ENCODE results near the gene LMO1. TPM values are rescaled to one million over a fixed set of nuclear protein-coding genes. Genes with fewer than 3 reads are reported as not detected.

The LMO1 gene
- total RNA-seq, 2 experiments from 2014 or later: not detected

- no peak overlapping the region for H3K27ac Mint-ChIP-seq
- H3K4me3 Mint-ChIP-seq: no peak overlapping the region
- intact Hi-C loops (cut with micrococcal nuclease): no loop called here
- CTCF ChIA-PET: interaction anchor here (0.8 to 1.2 kb wide), 3 partner anchors 14 to 212 kb away, joined by 3 to 5 read pairs (median 3); no protein-coding TSS in a partner anchor
- no peaks in the 10 kb centered on the region for H3K4me1 Mint-ChIP-seq (ENCODE audit: low read depth)
- H3K36me3 Mint-ChIP-seq: no peaks in the 10 kb centered on the region
- no peaks in the 10 kb centered on the region for H3K27me3 Mint-ChIP-seq
- POLR2A ChIA-PET: no interaction called here
- H3K9me3 Mint-ChIP-seq: no peaks in the 10 kb centered on the region
- no peak for DNase-seq
Observed at GRCh38 chr11:8218409-8218808, 45.3 kb downstream of the LMO1 start.

DNA sequence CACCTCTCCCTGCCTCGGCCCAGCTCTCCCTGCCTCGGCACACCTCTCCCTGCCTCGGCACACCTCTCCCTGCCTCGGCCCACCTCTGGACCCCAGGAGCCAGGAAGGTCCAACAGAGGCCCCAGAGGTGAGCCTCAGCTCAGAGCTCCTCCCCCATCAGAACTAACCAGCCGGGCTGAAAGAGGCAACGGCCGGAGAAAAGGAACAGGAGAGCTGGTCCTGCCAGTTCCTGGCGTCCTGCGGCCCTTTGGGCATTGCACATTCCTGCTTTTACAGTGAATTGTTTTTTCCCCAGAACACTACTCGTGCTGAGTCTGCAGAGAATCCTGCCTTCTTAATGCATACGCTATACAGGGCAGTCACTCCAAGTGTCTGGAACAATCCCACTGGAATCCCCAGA, 45.8 kb downstream of the LMO1 start:
- POLR2A ChIA-PET: no interaction called here
- H3K4me3 Mint-ChIP-seq: no peak overlapping the region

DNA sequence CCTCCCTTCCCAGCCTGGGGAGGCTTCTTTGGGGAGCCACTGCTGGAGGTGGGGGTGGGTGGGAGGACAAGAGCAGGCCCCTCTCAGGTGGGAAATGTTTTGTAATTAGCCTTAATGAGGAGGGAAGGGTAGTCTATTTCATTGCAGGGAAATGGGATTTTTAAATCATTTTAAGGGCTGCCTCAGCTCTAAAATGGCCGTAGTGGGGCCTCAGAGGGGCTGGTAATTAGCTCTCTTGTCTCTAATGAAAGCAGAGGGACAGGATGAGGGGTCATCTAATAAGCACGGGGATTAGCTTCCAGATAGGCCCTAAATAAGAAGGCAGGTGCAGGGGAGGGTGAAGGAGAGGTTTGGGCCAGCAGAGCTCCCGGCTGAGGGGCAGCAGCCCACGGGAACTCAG, 46.5 kb downstream of the LMO1 start:
- intact Hi-C loops (cut with micrococcal nuclease): no loop called here
- Mint-ChIP-seq H3K27ac (no peak overlapping the region), H3K4me1 (ENCODE audit: low read depth) (no peaks in the 10 kb centered on the region), H3K9me3 (no peaks in the 10 kb centered on the region), H3K4me3 (no peak overlapping the region), H3K36me3 (no peaks in the 10 kb centered on the region), H3K27me3 (no peaks in the 10 kb centered on the region)
- CTCF ChIA-PET: interaction anchor here (0.7 to 1.2 kb wide), 2 partner anchors 8 to 210 kb away, joined by 3 to 5 read pairs; no protein-coding TSS in a partner anchor
- no peak for DNase-seq
- POLR2A ChIA-PET: no interaction called here

More for the DNA sequence above, 45.8 kb downstream of the LMO1 start:
- intact Hi-C loops (cut with micrococcal nuclease): no loop called here
- Mint-ChIP-seq H3K9me3 (no peaks in the 10 kb centered on the region), H3K27me3 (no peaks in the 10 kb centered on the region), H3K27ac (no peak overlapping the region), H3K4me1 (ENCODE audit: low read depth) (no peaks in the 10 kb centered on the region), H3K36me3 (no peaks in the 10 kb centered on the region)
- CTCF ChIA-PET: interaction anchor here (0.7 to 1.2 kb wide), 3 partner anchors 9 to 211 kb away, joined by 3 to 5 read pairs (median 3); no protein-coding TSS in a partner anchor
- DNase-seq: no peak

DNA sequence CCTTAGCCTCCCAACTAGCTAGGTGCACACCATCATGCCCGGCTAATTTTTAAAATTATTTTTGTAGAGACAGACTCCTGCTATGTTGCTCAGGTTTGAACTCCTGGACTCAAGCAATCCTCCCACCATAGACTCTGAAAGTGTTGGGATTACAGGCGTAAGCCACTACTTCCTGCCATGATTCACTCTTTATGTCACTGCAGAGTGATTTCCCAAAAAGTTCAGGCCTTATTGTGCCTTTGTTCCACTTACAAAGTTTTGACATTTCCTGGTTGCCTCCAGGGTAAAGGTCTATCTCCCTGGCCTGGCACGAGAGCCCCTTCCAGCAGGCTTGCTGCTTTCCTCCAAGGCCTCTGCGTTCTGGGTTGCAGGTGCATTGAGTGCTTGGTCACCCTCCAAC, 50.3 kb downstream of the LMO1 start:
- no peak overlapping the region for H3K4me3 Mint-ChIP-seq
- no peaks in the 10 kb centered on the region for H3K4me1 Mint-ChIP-seq (ENCODE audit: low read depth)
- no peaks in the 10 kb centered on the region for H3K36me3 Mint-ChIP-seq
- intact Hi-C loops (cut with micrococcal nuclease): no loop called here
- DNase-seq: no peak
- CTCF ChIA-PET: no interaction called here
- H3K9me3 Mint-ChIP-seq: no peaks in the 10 kb centered on the region
- peaks cover 11% of the 10 kb centered on the region for H3K27me3 Mint-ChIP-seq
- H3K27ac Mint-ChIP-seq: no peak overlapping the region
- POLR2A ChIA-PET: no interaction called here

GRCh38 chr11:8209208-8209807, 54.4 kb downstream of the LMO1 start:
- no peak overlapping the region for H3K4me3 Mint-ChIP-seq
- H3K4me1 Mint-ChIP-seq (ENCODE audit: low read depth): no peaks in the 10 kb centered on the region
- peak; percentile 39 for DNase-seq
- no peaks in the 10 kb centered on the region for H3K9me3 Mint-ChIP-seq
- ChIA-PET POLR2A (no interaction called here), CTCF (interaction anchor here (1.1 to 2.0 kb wide), 4 partner anchors 8 to 18 kb away, joined by 3 to 9 read pairs (median 4); no protein-coding TSS in a partner anchor)
- H3K36me3 Mint-ChIP-seq: no peaks in the 10 kb centered on the region
- intact Hi-C loops (cut with micrococcal nuclease): no loop called here
- H3K27me3 Mint-ChIP-seq: peaks cover 23% of the 10 kb centered on the region
- no peak overlapping the region for H3K27ac Mint-ChIP-seq

DNA sequence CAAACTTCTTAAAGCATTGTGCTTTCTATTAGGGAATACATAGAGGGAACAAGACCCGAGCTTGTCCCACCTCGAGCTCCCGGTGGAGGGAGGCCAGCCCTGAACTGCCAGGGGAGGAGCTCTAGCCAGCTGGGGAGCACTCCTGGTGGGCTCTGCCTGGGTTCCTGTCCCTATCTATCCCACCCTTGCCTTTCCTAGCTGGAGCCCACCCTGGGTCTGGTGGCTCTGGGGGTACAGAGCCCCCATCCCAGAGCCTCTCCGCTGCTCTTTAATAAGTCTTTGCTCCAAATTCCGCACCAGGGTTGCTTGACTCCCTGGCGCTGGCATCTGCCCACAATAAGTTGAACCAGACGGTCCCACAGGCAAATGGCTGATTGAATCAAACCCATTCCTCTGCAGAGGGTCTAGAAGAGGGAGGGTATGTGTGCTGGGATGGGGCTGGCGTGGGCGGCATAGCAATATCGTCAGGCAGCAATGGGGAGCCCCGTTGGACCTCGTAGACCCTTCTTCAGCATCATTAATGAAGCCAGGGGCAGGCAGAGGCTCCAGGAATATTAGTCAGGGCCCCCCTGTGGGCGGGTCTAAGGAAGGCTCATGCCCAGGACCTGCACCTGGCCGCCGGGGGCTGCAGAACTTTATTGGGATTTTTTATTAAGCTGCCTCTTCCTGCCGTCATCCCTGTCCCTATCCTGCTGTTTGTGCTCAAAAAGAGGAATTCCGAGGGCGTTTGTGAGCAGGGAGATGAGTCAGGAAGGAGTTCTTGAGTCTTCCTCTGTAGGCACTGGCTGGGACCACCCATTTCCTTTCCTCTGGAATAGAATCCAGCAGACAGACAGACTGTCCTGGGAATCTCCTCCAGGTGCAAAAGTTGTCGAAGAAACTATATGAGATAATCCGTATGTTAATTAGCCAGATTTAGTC, 56.3 kb downstream of the LMO1 start:
- Mint-ChIP-seq H3K4me3 (no peak overlapping the region), H3K36me3 (no peaks in the 10 kb centered on the region), H3K27me3 (peaks cover 23% of the 10 kb centered on the region), H3K9me3 (no peaks in the 10 kb centered on the region), H3K4me1 (ENCODE audit: low read depth) (no peaks in the 10 kb centered on the region), H3K27ac (no peak overlapping the region)
- POLR2A ChIA-PET: no interaction called here
- CTCF ChIA-PET: interaction anchor here (0.7 to 2.0 kb wide), 4 partner anchors 13 to 359 kb away, joined by 3 to 9 read pairs (median 3); no protein-coding TSS in a partner anchor
- no peak for DNase-seq
- intact Hi-C loops (cut with micrococcal nuclease): no loop called here

- intact Hi-C loops (cut with micrococcal nuclease): no loop called here
- POLR2A ChIA-PET: no interaction called here
- Mint-ChIP-seq H3K4me3 (no peak overlapping the region), H3K9me3 (no peaks in the 10 kb centered on the region), H3K27me3 (peaks cover 23% of the 10 kb centered on the region), H3K4me1 (ENCODE audit: low read depth) (no peaks in the 10 kb centered on the region), H3K27ac (no peak overlapping the region), H3K36me3 (no peaks in the 10 kb centered on the region)
- DNase-seq: no peak
- CTCF ChIA-PET: interaction anchor here (1.1 kb wide), 1 partner anchor 107 kb away, joined by 3 read pairs; no protein-coding TSS in a partner anchor
Observed at GRCh38 chr11:8206251-8207079, 57.2 kb downstream of the LMO1 start.

- Mint-ChIP-seq H3K9me3 (no peaks in the 10 kb centered on the region), H3K27me3 (peaks cover 23% of the 10 kb centered on the region), H3K36me3 (no peaks in the 10 kb centered on the region), H3K4me3 (no peak overlapping the region), H3K27ac (no peak overlapping the region), H3K4me1 (ENCODE audit: low read depth) (no peaks in the 10 kb centered on the region)
- intact Hi-C loops (cut with micrococcal nuclease): no loop called here
- ChIA-PET CTCF (interaction anchor here (1.1 to 4.5 kb wide), 4 partner anchors 9 to 106 kb away, joined by 3 to 18 read pairs (median 6); no protein-coding TSS in a partner anchor), POLR2A (no interaction called here)
- DNase-seq: no peak
Observed at GRCh38 chr11:8205566-8205965, 58.1 kb downstream of the LMO1 start.

DNA sequence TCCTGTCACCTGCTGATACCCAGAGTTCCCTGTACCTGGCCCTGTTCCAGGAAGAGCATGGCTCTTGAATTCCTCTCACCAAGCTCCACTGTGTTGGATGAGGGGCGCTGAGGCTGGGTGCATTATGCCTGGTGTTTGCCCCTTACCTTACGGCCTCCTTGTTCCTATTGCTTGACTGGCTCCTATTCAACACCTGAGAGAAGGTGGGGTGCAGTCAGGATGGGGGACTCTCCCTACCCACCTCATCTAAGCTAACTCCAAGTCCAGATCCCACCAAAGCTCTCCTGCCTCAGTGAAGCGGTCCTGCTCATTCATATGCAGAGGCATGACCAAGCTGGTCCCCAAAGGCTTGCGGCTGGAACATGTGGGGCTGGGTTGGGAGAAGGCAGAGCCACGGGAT, 59.1 kb downstream of the LMO1 start:
- no peak for DNase-seq
- intact Hi-C loops (cut with micrococcal nuclease): no loop called here
- ChIA-PET CTCF (interaction anchor here (0.6 to 4.5 kb wide), 5 partner anchors 8 to 198 kb away, joined by 3 to 18 read pairs (median 5); no protein-coding TSS in a partner anchor), POLR2A (no interaction called here)
- no peaks in the 10 kb centered on the region for H3K9me3 Mint-ChIP-seq
- no peaks in the 10 kb centered on the region for H3K4me1 Mint-ChIP-seq (ENCODE audit: low read depth)
- H3K27me3 Mint-ChIP-seq: peaks cover 24% of the 10 kb centered on the region
- no peak overlapping the region for H3K27ac Mint-ChIP-seq
- H3K36me3 Mint-ChIP-seq: no peaks in the 10 kb centered on the region
- no peak overlapping the region for H3K4me3 Mint-ChIP-seq

DNA sequence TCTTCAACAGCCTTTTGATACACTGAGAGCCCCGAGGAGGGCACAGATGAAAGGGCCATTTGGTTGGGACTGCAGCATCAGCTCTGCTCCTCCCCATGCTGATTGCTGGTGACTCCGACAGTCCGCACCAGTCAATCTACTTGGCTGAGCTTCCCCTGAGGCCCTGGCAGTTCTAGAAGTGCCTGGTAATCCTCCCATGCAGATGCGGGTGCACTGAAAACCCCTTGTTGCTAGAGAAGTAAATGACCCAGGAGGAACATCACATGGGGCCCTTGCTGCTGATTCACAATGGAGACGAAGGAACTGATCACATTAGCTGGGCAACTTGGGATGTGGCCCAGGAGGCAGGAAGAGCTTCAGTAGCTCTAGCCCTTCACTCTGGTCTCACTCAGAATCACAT, 59.7 kb downstream of the LMO1 start:
- intact Hi-C loops (cut with micrococcal nuclease): no loop called here
- no peak for DNase-seq
- Mint-ChIP-seq H3K36me3 (no peaks in the 10 kb centered on the region), H3K27ac (no peak overlapping the region), H3K4me3 (no peak overlapping the region), H3K27me3 (peaks cover 21% of the 10 kb centered on the region), H3K4me1 (ENCODE audit: low read depth) (no peaks in the 10 kb centered on the region), H3K9me3 (no peaks in the 10 kb centered on the region)
- ChIA-PET POLR2A (no interaction called here), CTCF (interaction anchor here (1.6 to 4.5 kb wide), 3 partner anchors 8 to 16 kb away, joined by 5 to 18 read pairs (median 6); no protein-coding TSS in a partner anchor)

DNA sequence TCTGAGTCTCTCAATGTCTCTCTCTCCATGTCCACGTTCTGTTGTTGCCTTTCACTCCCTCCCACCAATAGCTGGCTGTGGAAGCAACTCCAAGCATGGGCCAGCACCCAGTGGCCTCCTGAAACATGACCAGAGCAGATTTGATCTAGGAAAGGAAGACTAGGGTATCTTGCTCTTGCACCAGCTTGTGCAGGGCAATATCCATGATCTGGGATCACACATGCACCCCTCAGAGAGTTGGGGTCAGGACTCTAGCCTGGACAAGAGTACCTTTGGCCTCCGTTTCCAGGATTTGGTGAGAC, 60.3 kb downstream of the LMO1 start:
- H3K36me3 Mint-ChIP-seq: no peaks in the 10 kb centered on the region
- POLR2A ChIA-PET: no interaction called here
- H3K27ac Mint-ChIP-seq: no peak overlapping the region
- no peaks in the 10 kb centered on the region for H3K9me3 Mint-ChIP-seq
- CTCF ChIA-PET: interaction anchor here (0.8 to 4.5 kb wide), 2 partner anchors 10 to 44 kb away, joined by 3 to 18 read pairs; no protein-coding TSS in a partner anchor
- H3K4me1 Mint-ChIP-seq (ENCODE audit: low read depth): no peaks in the 10 kb centered on the region
- H3K4me3 Mint-ChIP-seq: no peak overlapping the region
- intact Hi-C loops (cut with micrococcal nuclease): no loop called here
- peaks cover 16% of the 10 kb centered on the region for H3K27me3 Mint-ChIP-seq
- DNase-seq: no peak
